Measurements from ENCODE around the gene CEP128. TPM values are rescaled to one million over a fixed set of nuclear protein-coding genes. Genes with fewer than 3 reads are reported as not detected.

Gene CEP128
- total RNA-seq, 4 donors from 2014 or later: 3.8 to 12.0 (median 6.0) TPM

- ATAC-seq: no peak
- 69 to 72% methylated on average over 2 to 3 of the region's 3 CpGs for WGBS, 2 donors (ENCODE audit: low coverage in 1 of 2)
Observed at GRCh38 chr14:80587096-80587724, 354.3 kb downstream of the CEP128 start.

GRCh38 chr14:80586131-80586530 lies 355.4 kb downstream of the CEP128 start:
- no peak overlapping the region for H3K27ac ChIP-seq
- no peak for TF ChIP-seq CTCF (IDR thresholded peaks at IDR 0.05)
- TF ChIP-seq POLR2AphosphoS5 (IDR thresholded peaks at IDR 0.05): no peak
- no peak for TF ChIP-seq POLR2A (IDR thresholded peaks at IDR 0.05)
- TF ChIP-seq EP300 (IDR thresholded peaks at IDR 0.05): no peak
- H3K4me3 ChIP-seq: no peak overlapping the region
- no peaks in the 10 kb centered on the region for H3K36me3 ChIP-seq
- peaks cover 0 to 12% (median 0%) of the 10 kb centered on the region in 3 donors for H3K9me3 ChIP-seq
- 88 to 90% methylated on average over 1 of the region's 1 CpG for WGBS, 2 donors (ENCODE audit: low coverage in 1 of 2)
- H3K27me3 ChIP-seq: no peaks in the 10 kb centered on the region
- ATAC-seq: no peak
- H3K4me1 ChIP-seq: peaks cover 0 to 16% (median 6%) of the 10 kb centered on the region in 3 donors

More at GRCh38 chr14:80587096-80587724, 354.3 kb downstream of the CEP128 start:
- Histone ChIP-seq H3K4me1 (peaks cover 0 to 16% (median 6%) of the 10 kb centered on the region in 3 donors), H3K4me3 (no peak overlapping the region), H3K27me3 (no peaks in the 10 kb centered on the region), H3K9me3 (peaks cover 0 to 18% (median 0%) of the 10 kb centered on the region in 3 donors), H3K27ac (no peak overlapping the region), H3K36me3 (no peaks in the 10 kb centered on the region)
- TF ChIP-seq CTCF (IDR thresholded peaks at IDR 0.05) (peak in 3 of 4 experiments; percentile 25 to 35 (median 30)), EP300 (IDR thresholded peaks at IDR 0.05) (no peak)

GRCh38 chr14:80585506-80585835 lies 356.1 kb downstream of the CEP128 start:
- ATAC-seq: no peak
- Histone ChIP-seq H3K4me3 (no peak overlapping the region), H3K36me3 (no peaks in the 10 kb centered on the region), H3K27me3 (no peaks in the 10 kb centered on the region), H3K9me3 (peaks cover 0 to 6% (median 0%) of the 10 kb centered on the region in 3 donors), H3K4me1 (peaks cover 0 to 16% (median 6%) of the 10 kb centered on the region in 3 donors), H3K27ac (no peak overlapping the region)
- TF ChIP-seq POLR2AphosphoS5 (IDR thresholded peaks at IDR 0.05): no peak
- no peak for TF ChIP-seq EP300 (IDR thresholded peaks at IDR 0.05)
- TF ChIP-seq CTCF (IDR thresholded peaks at IDR 0.05): no peak
- no peak for TF ChIP-seq POLR2A (IDR thresholded peaks at IDR 0.05)
- 42 to 73% methylated on average over 1 of the region's 1 CpG for WGBS, 2 donors (ENCODE audit: low coverage in 1 of 2)

GRCh38 chr14:80584744-80585505 lies 356.6 kb downstream of the CEP128 start:
- 40 to 45% methylated on average over 2 of the region's 2 CpGs for WGBS, 2 donors (ENCODE audit: low coverage in 1 of 2)
- no peaks in the 10 kb centered on the region for H3K27me3 ChIP-seq
- H3K4me1 ChIP-seq: peaks cover 0 to 16% (median 6%) of the 10 kb centered on the region in 3 donors
- H3K27ac ChIP-seq: no peak overlapping the region
- TF ChIP-seq EP300 (IDR thresholded peaks at IDR 0.05): no peak
- TF ChIP-seq CTCF (IDR thresholded peaks at IDR 0.05): no peak
- TF ChIP-seq POLR2A (IDR thresholded peaks at IDR 0.05): no peak
- TF ChIP-seq POLR2AphosphoS5 (IDR thresholded peaks at IDR 0.05): no peak
- ATAC-seq: no peak
- H3K36me3 ChIP-seq: no peaks in the 10 kb centered on the region
- H3K4me3 ChIP-seq: no peak overlapping the region
- H3K9me3 ChIP-seq: peaks cover 0 to 1% (median 0%) of the 10 kb centered on the region in 3 donors

GRCh38 chr14:80577599-80577998 lies 363.9 kb downstream of the CEP128 start:
- no peak for TF ChIP-seq POLR2AphosphoS5 (IDR thresholded peaks at IDR 0.05)
- TF ChIP-seq EP300 (IDR thresholded peaks at IDR 0.05): no peak
- no peak for TF ChIP-seq POLR2A (IDR thresholded peaks at IDR 0.05)
- TF ChIP-seq CTCF (IDR thresholded peaks at IDR 0.05): no peak
- H3K27ac ChIP-seq: no peak overlapping the region
- WGBS, 2 donors (ENCODE audit: low coverage in 1 of 2): 63 to 86% methylated on average over 4 of the region's 4 CpGs
- no peaks in the 10 kb centered on the region for H3K9me3 ChIP-seq
- H3K4me1 ChIP-seq: no peaks in the 10 kb centered on the region
- no peaks in the 10 kb centered on the region for H3K27me3 ChIP-seq
- no peak overlapping the region for H3K4me3 ChIP-seq
- no peak for ATAC-seq
- H3K36me3 ChIP-seq: no peaks in the 10 kb centered on the region

Measured in gastroesophageal sphincter (tissue), 4 donors.